Astrocyte of the cerebellum (primary cell): ENCODE data around the gene ARHGDIG.

Experiments used
- DNase-seq: peaks from one replicate; pipeline ENCODE4 v3.0.0-alpha.2; 2011; ENCODE audit warnings: low read depth
- H3K4me3 ChIP-seq: 2 replicates; pipeline ENCODE4 v1.5.1; 2011; ENCODE audit warnings: mild to moderate bottlenecking, low read depth, low read length, moderate library complexity
- in situ Hi-C: cut with HindIII; loops from 2 replicates; pipeline ENCODE4 v1.10.0; 2017; ENCODE audit warnings: low sequenced_read_pairs
- TF ChIP-seq, protein P1 (sequence below): IDR thresholded peaks from 2 replicates; pipeline ENCODE4 v1.5.1; 2012; ENCODE audit warnings: low read length, low read depth, moderate library complexity, mild to moderate bottlenecking; ENCODE audit errors: missing control alignments

Gene ARHGDIG

DNA sequence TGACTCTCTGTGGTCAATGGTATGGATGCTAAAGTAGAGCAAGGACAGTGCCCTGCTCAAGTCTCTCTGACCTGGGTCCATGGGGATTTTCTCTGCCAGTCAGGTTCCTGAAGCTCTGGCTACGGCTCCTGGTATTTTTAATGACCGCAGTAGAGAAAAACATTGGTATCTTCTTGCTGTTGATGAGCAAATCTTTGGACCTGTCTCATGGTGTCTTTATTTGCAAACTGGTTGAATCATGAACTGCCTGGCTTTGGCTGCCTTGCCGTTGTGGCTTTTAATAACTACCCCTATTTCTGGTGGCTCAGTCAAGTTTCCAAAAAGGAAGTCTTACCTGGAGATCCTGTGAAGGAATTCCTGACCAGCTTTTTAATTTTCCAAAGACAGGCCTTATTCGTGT, 37.0 kb upstream of the ARHGDIG start:
- in situ Hi-C loops: no loop called here
- H3K4me3 ChIP-seq: no peak overlapping the region
- TF ChIP-seq, protein P1, sequence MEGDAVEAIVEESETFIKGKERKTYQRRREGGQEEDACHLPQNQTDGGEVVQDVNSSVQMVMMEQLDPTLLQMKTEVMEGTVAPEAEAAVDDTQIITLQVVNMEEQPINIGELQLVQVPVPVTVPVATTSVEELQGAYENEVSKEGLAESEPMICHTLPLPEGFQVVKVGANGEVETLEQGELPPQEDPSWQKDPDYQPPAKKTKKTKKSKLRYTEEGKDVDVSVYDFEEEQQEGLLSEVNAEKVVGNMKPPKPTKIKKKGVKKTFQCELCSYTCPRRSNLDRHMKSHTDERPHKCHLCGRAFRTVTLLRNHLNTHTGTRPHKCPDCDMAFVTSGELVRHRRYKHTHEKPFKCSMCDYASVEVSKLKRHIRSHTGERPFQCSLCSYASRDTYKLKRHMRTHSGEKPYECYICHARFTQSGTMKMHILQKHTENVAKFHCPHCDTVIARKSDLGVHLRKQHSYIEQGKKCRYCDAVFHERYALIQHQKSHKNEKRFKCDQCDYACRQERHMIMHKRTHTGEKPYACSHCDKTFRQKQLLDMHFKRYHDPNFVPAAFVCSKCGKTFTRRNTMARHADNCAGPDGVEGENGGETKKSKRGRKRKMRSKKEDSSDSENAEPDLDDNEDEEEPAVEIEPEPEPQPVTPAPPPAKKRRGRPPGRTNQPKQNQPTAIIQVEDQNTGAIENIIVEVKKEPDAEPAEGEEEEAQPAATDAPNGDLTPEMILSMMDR: no peak
- no peak for DNase-seq

DNA sequence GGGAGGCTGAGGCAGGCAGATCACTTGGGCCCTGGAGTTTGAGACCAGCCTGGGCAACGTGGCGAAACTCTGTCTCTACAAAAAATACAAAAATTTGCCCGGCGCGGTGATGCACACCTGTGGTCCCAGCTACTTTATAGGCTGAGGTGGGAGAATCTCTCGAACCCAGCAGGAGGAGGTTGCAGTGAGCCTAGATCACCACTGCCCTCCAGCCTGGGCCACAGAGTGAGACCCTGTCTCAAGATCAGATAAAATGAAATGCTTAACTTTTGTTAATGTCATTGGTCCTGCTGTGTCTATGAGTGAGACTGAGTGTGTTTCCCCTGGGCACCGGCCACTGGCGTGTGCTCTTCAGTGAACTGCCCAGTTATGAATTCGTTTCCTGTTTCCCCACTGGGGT, 35.3 kb upstream of the ARHGDIG start:
- no peak for DNase-seq
- TF ChIP-seq, protein P1: no peak
- in situ Hi-C loops: loop anchor here (5.0 kb wide), 2 partner anchors 42 to 48 kb away; no protein-coding TSS in a partner anchor
- H3K4me3 ChIP-seq: no peak overlapping the region

DNA sequence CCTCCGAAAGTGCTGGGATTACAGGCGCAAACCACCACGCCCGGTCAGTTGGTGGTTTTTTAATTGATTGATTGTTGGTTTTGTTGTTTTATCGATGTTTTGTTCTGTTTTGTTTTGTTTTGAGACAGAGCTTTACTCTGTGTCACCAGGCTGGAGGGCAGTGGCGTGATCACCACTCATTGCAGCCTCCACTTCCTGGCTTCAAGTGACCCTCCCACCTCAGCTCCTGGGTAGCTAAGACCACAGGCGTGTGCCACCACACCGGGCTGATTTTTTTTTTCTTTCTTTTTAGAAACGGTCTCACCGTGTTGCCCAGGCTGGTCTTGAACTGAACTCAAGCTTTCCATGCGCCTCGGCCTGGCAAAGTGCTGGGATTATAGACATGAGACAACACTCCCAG, 33.4 kb upstream of the ARHGDIG start:
- in situ Hi-C loops: loop anchor here (5.0 kb wide), 2 partner anchors 40 to 50 kb away; no protein-coding TSS in a partner anchor
- DNase-seq: no peak
- TF ChIP-seq, protein P1: no peak
- H3K4me3 ChIP-seq: no peak overlapping the region

DNA sequence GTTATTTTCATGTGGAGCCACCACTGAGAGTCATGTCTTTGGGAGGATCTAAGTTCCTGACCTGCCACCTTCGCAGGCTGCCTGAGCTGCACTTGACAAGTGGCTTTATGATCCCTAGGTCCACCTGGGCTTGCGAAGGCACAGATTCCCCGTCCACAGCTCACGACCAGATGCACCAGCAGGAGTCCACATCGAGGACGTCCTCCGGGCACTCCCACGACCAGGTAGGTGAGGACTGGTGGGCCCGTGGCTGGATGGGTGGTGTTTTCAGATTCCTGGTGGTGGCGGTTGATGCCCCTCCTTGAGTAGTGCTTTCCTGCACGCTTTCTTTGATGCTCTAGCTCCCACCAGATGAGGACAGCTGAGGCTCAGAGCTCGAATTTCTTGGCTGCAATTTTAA, 31.0 kb upstream of the ARHGDIG start:
- no peak for DNase-seq
- TF ChIP-seq, protein P1: no peak
- in situ Hi-C loops: loop anchor here (5.0 kb wide), 2 partner anchors 38 to 52 kb away; no protein-coding TSS in a partner anchor
- no peak overlapping the region for H3K4me3 ChIP-seq

DNA sequence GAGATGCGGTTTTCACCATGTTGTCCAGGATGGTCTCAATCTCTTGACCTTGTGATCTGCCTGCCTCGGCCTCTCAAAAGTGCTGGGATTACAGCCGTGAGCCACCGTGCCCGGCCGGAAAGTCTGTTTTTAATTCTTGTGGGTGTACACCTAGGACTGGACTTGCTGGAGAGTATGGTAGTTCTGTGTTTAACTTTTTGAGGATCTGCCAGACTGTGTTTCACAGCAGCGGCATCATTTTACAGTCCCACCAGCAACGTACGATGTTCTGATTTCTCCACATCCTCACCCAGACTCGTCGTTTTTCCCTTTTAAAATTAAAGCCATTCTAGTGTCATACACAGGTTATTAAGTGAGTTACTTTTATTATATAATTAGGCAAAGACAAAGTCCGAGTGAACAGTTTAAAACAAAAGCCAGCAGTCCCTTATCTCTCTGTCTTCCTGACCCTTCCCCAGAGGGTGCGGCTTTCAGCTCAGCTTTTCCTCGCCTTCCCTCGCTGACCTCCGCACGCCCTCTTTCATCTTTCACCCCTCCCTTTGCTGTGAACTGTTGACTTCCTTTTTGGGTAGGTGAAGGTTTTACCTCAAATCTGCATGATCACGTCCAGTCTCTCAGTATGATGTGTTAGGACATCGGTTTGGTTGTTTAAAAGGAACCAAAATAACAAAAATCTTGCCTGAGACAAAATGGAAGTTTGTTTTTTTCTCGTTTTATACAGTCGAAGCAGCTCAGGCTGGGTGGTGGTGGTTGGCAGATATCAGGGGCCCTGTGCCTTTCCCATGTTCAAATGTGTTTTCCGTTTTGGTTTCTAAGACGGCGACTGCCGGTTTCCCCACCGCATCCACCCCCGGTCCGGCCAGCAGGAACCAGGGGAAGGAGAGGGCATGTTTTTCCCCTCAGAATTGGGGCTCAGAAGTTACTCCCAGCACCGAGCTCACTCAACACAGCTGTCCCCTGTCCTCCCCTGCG, 27.7 kb upstream of the ARHGDIG start:
- no peak overlapping the region for H3K4me3 ChIP-seq
- in situ Hi-C loops: no loop called here
- TF ChIP-seq, protein P1: no peak
- DNase-seq: no peak

DNA sequence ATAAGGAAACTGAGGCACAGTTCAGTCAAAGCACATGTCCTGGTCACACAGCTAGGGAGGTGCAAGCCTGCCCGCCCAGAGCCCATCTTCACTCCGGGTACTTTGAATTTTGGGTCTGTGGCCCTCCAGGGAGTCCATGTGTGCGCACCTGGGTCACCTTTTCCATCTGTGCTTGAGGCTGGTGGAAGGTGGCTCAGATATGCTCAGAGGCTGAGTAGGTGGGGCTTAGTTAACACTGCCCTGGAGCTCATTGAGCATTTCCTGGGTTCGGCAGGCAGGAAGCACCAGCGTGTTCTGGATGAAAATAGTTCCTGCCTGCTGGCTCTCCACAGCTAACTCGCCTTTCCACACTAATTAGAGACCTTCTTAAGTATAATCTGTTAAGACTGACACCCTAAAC, 26.6 kb upstream of the ARHGDIG start:
- no peak for DNase-seq
- TF ChIP-seq, protein P1: no peak
- in situ Hi-C loops: no loop called here

More for the DNA sequence above, 26.6 kb upstream of the ARHGDIG start:
- H3K4me3 ChIP-seq: no peak overlapping the region
